ENCODE results near the gene SCART1.

DNA sequence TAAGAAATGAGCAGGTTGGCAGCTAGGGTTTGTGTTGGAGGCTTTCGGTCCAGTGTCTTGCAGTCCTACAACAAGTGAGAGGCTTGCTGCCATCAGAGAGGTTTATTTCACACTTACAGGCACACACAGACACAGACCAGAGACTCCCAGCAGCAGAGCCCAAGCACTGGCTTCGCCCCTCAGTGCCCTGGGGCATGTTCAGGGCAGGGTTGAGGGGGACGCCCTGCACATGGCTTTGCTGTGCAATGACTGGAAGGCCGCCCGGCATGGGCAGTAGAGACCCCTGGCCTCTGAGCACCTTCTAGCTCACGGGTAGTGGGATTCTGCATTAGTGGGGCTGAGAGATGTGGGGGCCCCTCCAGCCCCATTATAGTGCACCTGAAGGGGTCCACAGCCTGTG is 33.2 kb upstream of the SCART1 start:
- TF ChIP-seq, protein P1, sequence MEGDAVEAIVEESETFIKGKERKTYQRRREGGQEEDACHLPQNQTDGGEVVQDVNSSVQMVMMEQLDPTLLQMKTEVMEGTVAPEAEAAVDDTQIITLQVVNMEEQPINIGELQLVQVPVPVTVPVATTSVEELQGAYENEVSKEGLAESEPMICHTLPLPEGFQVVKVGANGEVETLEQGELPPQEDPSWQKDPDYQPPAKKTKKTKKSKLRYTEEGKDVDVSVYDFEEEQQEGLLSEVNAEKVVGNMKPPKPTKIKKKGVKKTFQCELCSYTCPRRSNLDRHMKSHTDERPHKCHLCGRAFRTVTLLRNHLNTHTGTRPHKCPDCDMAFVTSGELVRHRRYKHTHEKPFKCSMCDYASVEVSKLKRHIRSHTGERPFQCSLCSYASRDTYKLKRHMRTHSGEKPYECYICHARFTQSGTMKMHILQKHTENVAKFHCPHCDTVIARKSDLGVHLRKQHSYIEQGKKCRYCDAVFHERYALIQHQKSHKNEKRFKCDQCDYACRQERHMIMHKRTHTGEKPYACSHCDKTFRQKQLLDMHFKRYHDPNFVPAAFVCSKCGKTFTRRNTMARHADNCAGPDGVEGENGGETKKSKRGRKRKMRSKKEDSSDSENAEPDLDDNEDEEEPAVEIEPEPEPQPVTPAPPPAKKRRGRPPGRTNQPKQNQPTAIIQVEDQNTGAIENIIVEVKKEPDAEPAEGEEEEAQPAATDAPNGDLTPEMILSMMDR (IDR thresholded peaks at IDR 0.05; ENCODE audit: insufficient read depth, low read length, poor library complexity, severe bottlenecking), result no peak
- no peak for TF ChIP-seq EZH2phosphoT487 (conservative IDR thresholded peaks at IDR 0.05; ENCODE audit: low read length)

Measured in SU-DHL-6 (cell line).